Vagina (tissue), 2 donors: ENCODE results near the gene ORC4. TPM values are rescaled to one million over a fixed set of nuclear protein-coding genes. Genes with fewer than 3 reads are reported as not detected.
"Not testable (repeated sequence)": the region's sequence is repeated elsewhere in the genome, so short reads cannot be mapped to it uniquely, and the experiment has no call there.

ENCODE experiments used
- DNase-seq, 2 donors: peaks; one replicate each; pipeline ENCODE4 v3.0.0-alpha.2; 2017; ENCODE audit errors: extremely low spot score in 2 of 2
- H3K27ac ChIP-seq: fragments of 200-600 bp; sonication (generic); one replicate; pipeline ENCODE4 v1.5.1; 2019
- H3K27me3 ChIP-seq: fragments of 200-600 bp; sonication (generic); one replicate; pipeline ENCODE4 v1.5.1; 2019
- H3K36me3 ChIP-seq, 2 donors: fragments of 200-600 bp; sonication (generic); one replicate each; pipeline ENCODE4 v1.5.1; 2017 to 2019
- H3K4me1 ChIP-seq: fragments of 200-600 bp; sonication (generic); one replicate; pipeline ENCODE4 v1.5.1; 2019
- H3K4me3 ChIP-seq, 2 donors: fragments of 200-600 bp; sonication (generic); 1 replicate in 1 of 2; 2 replicates in 1 of 2; pipeline ENCODE4 v1.5.1; 2016 to 2019
- H3K9me3 ChIP-seq: fragments of 200-600 bp; sonication (generic); one replicate; pipeline ENCODE4 v1.5.1; 2019
- CTCF ChIP-seq, 3 experiments: fragments of 450-650 bp in 2 of 3; fragments of 200-600 bp in 1 of 3; sonication (generic) in 1 of 3; IDR thresholded peaks; one replicate each; pipeline ENCODE4 v1.5.1; 2017 to 2019; ENCODE audit warnings: antibody characterized with exemption in 3 of 3, mild to moderate bottlenecking in 2 of 3, moderate library complexity in 2 of 3
- POLR2A ChIP-seq, 2 donors: fragments of 450-650 bp; IDR thresholded peaks; one replicate each; pipeline ENCODE4 v1.6.1; 2017; ENCODE audit warnings: antibody characterized with exemption in 2 of 2, mild to moderate bottlenecking in 2 of 2, moderate library complexity in 2 of 2
- POLR2AphosphoS5 ChIP-seq, 2 donors: sonication (generic); formaldehyde crosslinking; IDR thresholded peaks; one replicate each; pipeline ENCODE4 v1.9.0; 2017; ENCODE audit warnings: antibody characterized with exemption in 2 of 2, mild to moderate bottlenecking in 2 of 2, low read depth in 1 of 2; ENCODE audit not compliant: insufficient read depth in 1 of 2
- intact Hi-C: fragments of 100-400 bp; cut with DNase I; formaldehyde crosslinking; loops from one replicate; pipeline ENCODE4 v1.15.1; 2023
- total RNA-seq: library from RNA; depleted of rRNA; stranded (reverse); fragments of >200 nt; gene quantifications from one replicate; pipeline ENCODE4 v1.2.3, GENCODE V29; 2016

ORC4 gene
- total RNA-seq, 1 donor from 2014 or later = 25.5 TPM

GRCh38 chr2:148021886-148022285 is 1.3 kb upstream of the ORC4 start:
- no peak for DNase-seq
- Histone ChIP-seq H3K4me3 (peak overlapping the region; percentile 87 to 94), H3K36me3 (no peaks in the 10 kb centered on the region), H3K27me3 (no peaks in the 10 kb centered on the region), H3K4me1 (peaks cover 50% of the 10 kb centered on the region), H3K9me3 (no peaks in the 10 kb centered on the region), H3K27ac (peak overlapping the region; percentile 93)
- TF ChIP-seq CTCF (IDR thresholded peaks at IDR 0.05) (no peak), POLR2AphosphoS5 (IDR thresholded peaks at IDR 0.05; ENCODE audit: insufficient read depth in 1 of 2, low read depth in 1 of 2) (no peak)
- intact Hi-C loops = no loop called here

DNA sequence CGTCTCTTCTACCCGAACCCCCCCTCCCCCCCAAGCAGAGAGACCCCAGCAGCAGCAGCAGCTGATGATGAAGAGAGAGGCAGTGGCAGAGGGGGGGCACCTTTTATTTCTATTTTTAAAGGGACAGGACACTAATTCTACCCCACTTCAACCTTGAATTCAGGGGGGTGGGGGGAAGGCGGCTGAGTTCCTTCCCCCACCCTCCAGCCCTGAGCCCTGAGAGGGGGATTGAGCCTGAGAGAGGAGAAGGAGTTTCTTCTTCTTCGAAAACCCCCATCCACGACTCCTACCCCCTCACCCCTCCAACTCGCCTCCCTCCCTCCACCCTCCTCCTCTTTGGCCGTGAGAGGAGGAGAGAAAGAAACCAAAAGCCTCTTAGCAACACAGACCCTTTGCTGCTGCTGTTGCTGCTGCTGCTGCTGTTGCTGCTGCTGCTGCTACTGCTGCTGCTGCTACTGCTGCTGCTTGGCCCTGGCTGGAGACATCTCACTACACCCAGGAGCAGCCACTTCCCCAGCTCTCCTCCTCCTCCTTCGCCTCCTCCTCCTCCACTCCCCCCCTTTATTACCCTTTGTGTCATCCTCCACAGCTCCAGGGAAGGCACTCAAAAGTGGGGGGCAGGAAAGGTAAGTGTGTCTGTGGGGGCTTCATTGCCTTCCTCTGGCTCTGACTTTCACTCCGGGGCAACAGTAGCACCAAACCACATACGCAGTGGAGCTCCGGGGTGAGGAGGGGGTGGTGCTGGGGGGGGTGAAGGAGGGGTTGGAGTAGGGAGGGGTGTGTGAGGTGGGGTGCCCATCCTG is 723 bp upstream of the ORC4 start, which contains the start of gene MBD5:
TSS of gene MBD5 (plus strand) at position 33 of the 803 bp plus-strand sequence.
- Histone ChIP-seq H3K4me1 (peaks cover 50% of the 10 kb centered on the region), H3K9me3 (no peaks in the 10 kb centered on the region), H3K36me3 (no peaks in the 10 kb centered on the region), H3K27ac (peak within 1 kb of the TSS; percentile 93), H3K27me3 (no peaks in the 10 kb centered on the region), H3K4me3 (peak within 1 kb of the TSS; percentile 87 to 94)
- TF ChIP-seq POLR2A (IDR thresholded peaks at IDR 0.05) (no peak), POLR2AphosphoS5 (IDR thresholded peaks at IDR 0.05; ENCODE audit: insufficient read depth in 1 of 2, low read depth in 1 of 2) (no peak), CTCF (IDR thresholded peaks at IDR 0.05) (no peak)
- no peak for DNase-seq
- intact Hi-C loops = no loop called here

GRCh38 chr2:148014616-148015015 is 5.9 kb downstream of the ORC4 start:
- no peaks in the 10 kb centered on the region for H3K36me3 ChIP-seq
- H3K4me3 ChIP-seq = no peak overlapping the region
- no peak for TF ChIP-seq POLR2A (IDR thresholded peaks at IDR 0.05)
- no peak for TF ChIP-seq CTCF (IDR thresholded peaks at IDR 0.05)
- TF ChIP-seq POLR2AphosphoS5 (IDR thresholded peaks at IDR 0.05; ENCODE audit: insufficient read depth in 1 of 2, low read depth in 1 of 2) = no peak
- no peak overlapping the region for H3K27ac ChIP-seq
- H3K27me3 ChIP-seq = no peaks in the 10 kb centered on the region
- intact Hi-C loops = no loop called here
- DNase-seq = no peak
- no peaks in the 10 kb centered on the region for H3K9me3 ChIP-seq
- H3K4me1 ChIP-seq = peaks cover 12% of the 10 kb centered on the region

- Histone ChIP-seq H3K4me1 (peaks cover 4% of the 10 kb centered on the region), H3K36me3 (no peaks in the 10 kb centered on the region), H3K4me3 (no peak overlapping the region), H3K9me3 (no peaks in the 10 kb centered on the region), H3K27ac (no peak overlapping the region), H3K27me3 (no peaks in the 10 kb centered on the region)
- DNase-seq = no peak
- intact Hi-C loops = no loop called here
- TF ChIP-seq CTCF (IDR thresholded peaks at IDR 0.05) (no peak), POLR2AphosphoS5 (IDR thresholded peaks at IDR 0.05; ENCODE audit: insufficient read depth in 1 of 2, low read depth in 1 of 2) (no peak), POLR2A (IDR thresholded peaks at IDR 0.05) (no peak)
These were observed 6.7 kb downstream of the ORC4 start for GRCh38 chr2:148013876-148014275.

GRCh38 chr2:148008411-148008810 is 12.1 kb downstream of the ORC4 start:
- H3K36me3 ChIP-seq, intact Hi-C loops, H3K4me3 ChIP-seq, DNase-seq, H3K9me3 ChIP-seq, H3K4me1 ChIP-seq, H3K27me3 ChIP-seq, H3K27ac ChIP-seq: not testable (repeated sequence)
